Calu3 (cell line): ENCODE results near the gene DRAM1. TPM values are rescaled to one million over a fixed set of nuclear protein-coding genes. Genes with fewer than 3 reads are reported as not detected.

Experiments used
- BruUV-seq: library from RNA; stranded (reverse); fragments of 400-500 nt; replicated peaks from 2 replicates; lab custom pipeline; 2021; lab: Mats Ljungman, UMichigan
- CTCF ChIA-PET: fragments of 300-600 bp; sonication (Branson Sonifier 250); formaldehyde crosslinking; loops from one replicate; lab custom pipeline; 2022; ENCODE audit warnings: antibody characterized with exemption; lab: Charles Lee
- DNase-seq: peaks from one replicate; pipeline ENCODE4 v3.0.0; 2022
- H3K27ac Mint-ChIP-seq: one replicate; pipeline ENCODE4 v1.8.0; 2022; ENCODE audit warnings: mixed read lengths; ENCODE audit not compliant: unreplicated experiment
- H3K27me3 Mint-ChIP-seq: one replicate; pipeline ENCODE4 v1.8.0; 2022; ENCODE audit warnings: mixed read lengths; ENCODE audit not compliant: unreplicated experiment
- H3K36me3 Mint-ChIP-seq: one replicate; pipeline ENCODE4 v1.8.0; 2022; ENCODE audit warnings: mild to moderate bottlenecking, moderate library complexity, mixed read lengths; ENCODE audit not compliant: insufficient read depth, unreplicated experiment
- H3K4me1 Mint-ChIP-seq: one replicate; pipeline ENCODE4 v1.8.0; 2022; ENCODE audit warnings: mild to moderate bottlenecking, low read depth, mixed read lengths; ENCODE audit not compliant: unreplicated experiment
- H3K4me3 Mint-ChIP-seq: one replicate; pipeline ENCODE4 v1.8.0; 2022; ENCODE audit warnings: mild to moderate bottlenecking, low read depth, moderate library complexity, mixed read lengths; ENCODE audit not compliant: unreplicated experiment
- H3K9me3 Mint-ChIP-seq: one replicate; pipeline ENCODE4 v1.8.0; 2022; ENCODE audit warnings: low read depth, mixed read lengths; ENCODE audit not compliant: unreplicated experiment
- intact Hi-C: fragments of 100-400 bp; cut with micrococcal nuclease; formaldehyde crosslinking; loops from one replicate; pipeline ENCODE4 v1.10.0; 2022; ENCODE audit not compliant: unreplicated experiment
- total RNA-seq: library from RNA; stranded (reverse); gene quantifications from 2 replicates; pipeline ENCODE4 v1.2.3, GENCODE V29; 2022
- TF ChIP-seq, protein P1 (sequence below): fragments of 200-600 bp; IDR thresholded peaks from one replicate; pipeline ENCODE4 v1.8.0; 2022; ENCODE audit warnings: antibody characterized with exemption; ENCODE audit not compliant: unreplicated experiment

Gene DRAM1
- total RNA-seq, 1 experiment from 2014 or later, result 28.1 TPM

DNA sequence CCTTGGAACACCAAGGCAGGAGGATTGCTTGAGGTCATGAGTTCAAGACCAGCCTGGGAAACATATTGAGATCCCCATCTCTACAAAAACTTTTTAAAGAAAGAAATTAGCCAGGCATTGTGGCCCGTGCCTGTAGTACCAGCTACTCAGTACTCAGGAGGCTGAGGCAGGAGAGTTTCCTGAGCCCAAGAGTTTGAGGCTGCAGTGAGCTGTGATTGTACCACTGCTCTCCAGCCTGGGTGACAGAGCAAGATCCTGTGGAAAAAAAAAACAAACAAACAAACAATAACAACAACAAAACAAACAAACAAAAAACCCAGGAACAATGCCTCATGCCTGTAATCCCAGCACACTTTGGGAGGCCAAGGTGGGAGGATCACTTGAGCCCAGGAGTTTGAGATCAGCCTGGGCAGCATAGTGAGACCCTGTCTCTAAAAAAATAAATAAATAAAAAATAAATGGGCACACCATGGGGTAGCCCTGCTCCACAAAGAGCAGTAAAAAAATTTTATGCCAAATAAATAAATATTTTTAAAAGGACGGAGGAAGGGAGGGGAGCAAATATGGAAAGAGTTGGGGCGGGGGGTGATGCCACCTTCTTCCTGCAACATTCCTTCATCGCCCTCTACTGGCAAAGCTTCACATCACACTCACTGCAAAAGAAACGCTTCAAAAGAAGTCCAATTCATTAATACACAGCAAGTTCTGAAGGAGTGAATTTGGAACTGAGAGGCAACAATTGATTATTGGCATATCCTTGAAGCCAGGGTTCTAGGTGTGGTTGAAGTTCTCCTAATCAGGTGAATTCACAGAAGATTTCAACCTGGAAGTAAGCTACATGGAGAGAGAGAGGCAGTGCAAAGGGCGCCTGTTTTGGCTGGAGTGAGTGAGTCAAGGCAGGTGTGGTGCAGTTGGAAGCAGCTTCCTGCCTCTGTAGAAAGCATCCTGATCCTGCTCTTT is 37.8 kb upstream of the DRAM1 start:
- peak; percentile 74 for DNase-seq
- no TSS peak for BruUV-seq
- CTCF ChIA-PET, result interaction anchor here (0.6 to 2.8 kb wide), 8 partner anchors 9 to 425 kb away, joined by 3 to 14 read pairs (median 5); partner anchors contain the start of gene GNPTAB

DNA sequence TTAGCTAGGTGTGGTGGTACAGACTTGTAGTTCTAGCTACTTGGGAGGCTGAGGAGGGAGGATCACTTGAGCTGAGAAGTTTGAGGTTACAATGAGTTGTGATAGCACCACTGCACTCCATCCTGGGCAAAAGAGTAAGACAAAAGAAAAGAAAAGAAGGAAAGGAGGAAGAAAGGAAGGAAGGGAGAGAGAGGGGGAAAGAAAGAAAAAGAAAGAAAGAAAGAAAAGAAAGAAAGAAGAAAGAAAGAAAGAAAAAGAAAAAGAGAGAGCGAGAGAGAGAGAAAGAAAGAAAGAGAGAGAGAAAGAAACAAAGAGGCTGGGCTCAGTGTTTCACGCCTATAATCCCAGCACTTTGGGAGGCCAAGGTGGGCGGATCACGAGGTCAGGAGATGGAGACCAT is 36.3 kb upstream of the DRAM1 start:
- Mint-ChIP-seq H3K27ac (no peak overlapping the region), H3K36me3 (no peaks in the 10 kb centered on the region), H3K27me3 (no peaks in the 10 kb centered on the region), H3K4me3 (no peak overlapping the region), H3K4me1 (no peaks in the 10 kb centered on the region), H3K9me3 (no peaks in the 10 kb centered on the region)
- BruUV-seq, result no TSS peak
- TF ChIP-seq, protein P1, sequence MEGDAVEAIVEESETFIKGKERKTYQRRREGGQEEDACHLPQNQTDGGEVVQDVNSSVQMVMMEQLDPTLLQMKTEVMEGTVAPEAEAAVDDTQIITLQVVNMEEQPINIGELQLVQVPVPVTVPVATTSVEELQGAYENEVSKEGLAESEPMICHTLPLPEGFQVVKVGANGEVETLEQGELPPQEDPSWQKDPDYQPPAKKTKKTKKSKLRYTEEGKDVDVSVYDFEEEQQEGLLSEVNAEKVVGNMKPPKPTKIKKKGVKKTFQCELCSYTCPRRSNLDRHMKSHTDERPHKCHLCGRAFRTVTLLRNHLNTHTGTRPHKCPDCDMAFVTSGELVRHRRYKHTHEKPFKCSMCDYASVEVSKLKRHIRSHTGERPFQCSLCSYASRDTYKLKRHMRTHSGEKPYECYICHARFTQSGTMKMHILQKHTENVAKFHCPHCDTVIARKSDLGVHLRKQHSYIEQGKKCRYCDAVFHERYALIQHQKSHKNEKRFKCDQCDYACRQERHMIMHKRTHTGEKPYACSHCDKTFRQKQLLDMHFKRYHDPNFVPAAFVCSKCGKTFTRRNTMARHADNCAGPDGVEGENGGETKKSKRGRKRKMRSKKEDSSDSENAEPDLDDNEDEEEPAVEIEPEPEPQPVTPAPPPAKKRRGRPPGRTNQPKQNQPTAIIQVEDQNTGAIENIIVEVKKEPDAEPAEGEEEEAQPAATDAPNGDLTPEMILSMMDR, result no peak
- no peak for DNase-seq
- intact Hi-C loops, result no loop called here
- CTCF ChIA-PET, result interaction anchor here (0.7 to 1.2 kb wide), 3 partner anchors 11 to 1971 kb away, joined by 3 to 4 read pairs (median 4); partner anchors contain the start of gene GNPTAB

More for the DNA sequence above, 37.8 kb upstream of the DRAM1 start:
- Mint-ChIP-seq H3K4me3 (no peak overlapping the region), H3K27me3 (no peaks in the 10 kb centered on the region), H3K4me1 (no peaks in the 10 kb centered on the region), H3K27ac (no peak overlapping the region), H3K36me3 (no peaks in the 10 kb centered on the region), H3K9me3 (no peaks in the 10 kb centered on the region)
- TF ChIP-seq, protein P1, result peak; percentile 86
- intact Hi-C loops, result loop anchor here (1.0 to 10.0 kb wide), 3 partner anchors 67 to 425 kb away; no protein-coding TSS in a partner anchor

DNA sequence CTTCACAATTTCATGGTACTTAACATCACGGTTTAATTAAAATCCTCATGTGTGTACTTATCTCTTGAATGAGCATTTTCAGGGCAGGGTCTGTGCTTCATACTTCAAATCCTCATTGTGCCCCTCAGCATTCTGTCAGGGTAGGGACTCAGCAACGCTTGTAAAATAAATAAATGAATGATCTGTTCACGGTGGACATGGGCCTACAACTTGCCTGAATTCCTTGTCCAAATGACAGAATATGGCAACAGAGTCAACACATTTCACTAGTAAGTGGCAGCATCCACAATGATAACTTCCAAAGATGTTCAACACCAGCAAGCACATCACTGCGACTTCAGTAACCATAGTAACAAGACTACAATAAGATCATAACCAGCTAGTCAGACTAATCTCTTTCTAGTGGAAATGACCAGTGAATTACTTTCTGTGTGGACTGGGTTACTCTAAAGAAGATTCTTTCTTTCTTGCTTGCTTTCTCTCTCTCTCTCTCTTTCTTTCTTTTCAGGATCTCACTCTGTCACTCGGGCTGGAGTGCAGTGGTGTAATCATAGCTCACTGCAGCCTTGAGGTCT is 32.2 kb upstream of the DRAM1 start:
- no peak for DNase-seq
- H3K27me3 Mint-ChIP-seq, result no peaks in the 10 kb centered on the region
- TF ChIP-seq, protein P1, result no peak
- intact Hi-C loops, result no loop called here
- CTCF ChIA-PET, result interaction anchor here (0.7 kb wide), 1 partner anchor 1049 kb away, joined by 3 read pairs; no protein-coding TSS in a partner anchor
- H3K4me3 Mint-ChIP-seq, result no peak overlapping the region
- peaks cover 4% of the 10 kb centered on the region for H3K36me3 Mint-ChIP-seq
- no peaks in the 10 kb centered on the region for H3K4me1 Mint-ChIP-seq
- no TSS peak for BruUV-seq
- no peaks in the 10 kb centered on the region for H3K9me3 Mint-ChIP-seq
- H3K27ac Mint-ChIP-seq, result no peak overlapping the region

DNA sequence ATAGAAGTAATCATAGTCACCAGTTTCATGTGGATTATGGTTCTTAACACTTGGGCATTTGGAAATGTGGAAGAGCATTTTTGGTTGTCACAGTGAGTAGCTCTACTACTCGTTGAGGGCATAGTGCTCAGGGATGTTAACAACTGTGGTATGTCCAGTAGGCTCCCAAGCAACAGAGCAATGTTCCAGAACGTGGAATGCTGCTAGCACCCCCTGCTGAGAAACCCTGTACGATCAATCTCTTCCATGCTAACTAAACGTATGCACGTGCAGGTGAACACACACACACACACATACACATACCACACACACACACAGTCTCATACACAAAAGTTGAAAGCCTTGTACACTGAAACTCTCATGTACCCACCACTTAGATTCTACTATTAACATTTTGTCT is 30.1 kb upstream of the DRAM1 start:
- no peak for DNase-seq
- H3K27ac Mint-ChIP-seq, result no peak overlapping the region
- BruUV-seq, result no TSS peak
- no peak overlapping the region for H3K4me3 Mint-ChIP-seq
- intact Hi-C loops, result no loop called here
- TF ChIP-seq, protein P1, result no peak
- H3K36me3 Mint-ChIP-seq, result peaks cover 4% of the 10 kb centered on the region
- CTCF ChIA-PET, result interaction anchor here (0.6 kb wide), 1 partner anchor 153 kb away, joined by 4 read pairs; no protein-coding TSS in a partner anchor
- H3K9me3 Mint-ChIP-seq, result no peaks in the 10 kb centered on the region
- H3K4me1 Mint-ChIP-seq, result no peaks in the 10 kb centered on the region
- no peaks in the 10 kb centered on the region for H3K27me3 Mint-ChIP-seq
